Effector memory CD4-positive, alpha-beta T cell (primary cell): ENCODE data around the gene NODAL.
"Not testable (repeated sequence)": the region's sequence is repeated elsewhere in the genome, so short reads cannot be mapped to it uniquely, and the experiment has no call there.

Source experiments
- DNase-seq, 3 donors: peaks; one replicate each; pipeline ENCODE4 v3.0.0-alpha.2; 2020
- H3K27ac ChIP-seq: 2 replicates; pipeline ENCODE4 v1.7.0; 2013; ENCODE audit warnings: mild to moderate bottlenecking, low read length, moderate library complexity; ENCODE audit not compliant: insufficient read depth, poor library complexity, severe bottlenecking
- H3K27me3 ChIP-seq: replicated peaks from 2 replicates; pipeline ENCODE4 v1.7.0; 2013; ENCODE audit warnings: mild to moderate bottlenecking, low read length; ENCODE audit not compliant: insufficient read depth, control insufficient read depth, poor library complexity, severe bottlenecking
- H3K36me3 ChIP-seq: 2 replicates; pipeline ENCODE4 v1.7.0; 2013; ENCODE audit warnings: mild to moderate bottlenecking, low read length, moderate library complexity; ENCODE audit not compliant: control insufficient read depth, insufficient read depth
- H3K4me1 ChIP-seq: 2 replicates; pipeline ENCODE4 v1.7.0; 2013; ENCODE audit warnings: low read length, mild to moderate bottlenecking; ENCODE audit not compliant: control insufficient read depth, insufficient read depth, poor library complexity, severe bottlenecking
- H3K4me3 ChIP-seq: 2 replicates; pipeline ENCODE4 v1.7.0; 2013; ENCODE audit warnings: low read length, low read depth, mild to moderate bottlenecking; ENCODE audit not compliant: insufficient read depth, poor library complexity, severe bottlenecking
- H3K9me3 ChIP-seq: 2 replicates; pipeline ENCODE4 v1.7.0; 2013; ENCODE audit warnings: mild to moderate bottlenecking, low read length, moderate library complexity; ENCODE audit not compliant: control insufficient read depth
- total RNA-seq, 3 donors: gene quantifications; one replicate each; lab custom pipeline; 2026; lab: John Stamatoyannopoulos, UW

Gene NODAL
- total RNA-seq, result 0 to 0.39 (median 0.17) reads per million in 3 donors

DNA sequence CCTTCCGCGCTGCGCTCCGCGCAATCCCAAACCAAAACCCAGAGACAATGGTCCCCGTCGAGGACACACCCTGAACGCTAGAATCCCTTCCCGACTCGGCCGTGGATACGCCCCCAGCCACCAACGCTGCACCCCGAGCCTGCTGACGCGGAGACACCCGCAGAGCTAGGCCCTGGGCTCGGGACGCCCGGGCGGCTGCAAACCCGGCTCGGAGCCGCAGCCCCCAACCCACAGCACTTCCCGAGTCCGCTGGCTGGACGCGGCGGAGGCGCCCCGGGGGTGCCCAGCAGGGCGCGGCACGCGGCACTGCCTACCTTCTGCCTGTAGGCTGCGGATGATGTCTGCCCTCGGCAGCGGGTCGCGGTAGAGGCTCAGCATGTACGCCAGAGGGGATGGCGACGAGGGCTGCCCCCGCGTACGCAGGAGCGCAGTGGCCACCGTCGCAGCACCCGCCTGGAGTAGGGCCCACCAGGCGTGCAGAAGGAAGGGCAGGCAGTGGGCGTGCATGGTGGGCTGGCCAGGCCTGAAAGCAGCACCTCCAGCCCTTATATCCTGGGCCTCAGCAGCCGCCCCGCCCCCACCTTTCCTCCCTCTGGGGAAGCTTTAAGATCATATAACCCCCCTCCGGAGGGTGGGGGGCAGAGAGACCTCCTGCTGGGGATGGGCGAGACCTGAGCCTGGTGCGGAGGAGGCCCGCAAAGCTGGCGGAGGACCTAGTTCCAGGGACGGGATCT lies at the start of gene NODAL:
Gene NODAL, minus strand, starts transcription at position 521 of the 734 bp plus-strand sequence. Its CDS starts 14 bp downstream, at position 507.
- Histone ChIP-seq H3K27me3 (peaks cover 32% of the 10 kb centered on the region), H3K27ac (no peak within 1 kb of the TSS), H3K9me3 (no peaks in the 10 kb centered on the region), H3K4me1 (peaks cover 18% of the 10 kb centered on the region), H3K36me3 (no peaks in the 10 kb centered on the region), H3K4me3 (peak within 1 kb of the TSS; percentile 45)
- DNase-seq, result no peak

DNA sequence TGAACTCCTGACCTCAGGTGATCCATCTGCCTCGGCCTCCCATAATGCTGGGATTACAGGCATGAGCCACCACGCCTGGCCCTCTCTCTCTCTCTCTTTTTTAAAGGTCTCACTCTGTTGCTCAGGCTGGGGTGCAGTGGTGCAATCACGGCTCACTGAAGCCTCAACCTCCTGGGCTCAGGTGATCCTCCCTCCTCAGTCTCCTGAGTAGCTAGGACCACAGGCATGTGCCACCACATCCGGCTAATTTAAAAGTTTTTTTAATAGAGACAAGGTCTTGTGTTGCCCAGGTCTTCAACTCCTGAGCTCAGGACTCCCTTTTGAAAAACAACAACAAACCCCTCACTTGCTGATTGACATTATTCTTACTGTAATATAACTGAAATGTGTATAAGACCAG lies 48.7 kb upstream of the NODAL start:
- Histone ChIP-seq H3K9me3 (no peaks in the 10 kb centered on the region), H3K36me3 (no peaks in the 10 kb centered on the region), H3K4me3 (no peak overlapping the region), H3K27ac (no peak overlapping the region), H3K27me3 (no peaks in the 10 kb centered on the region), H3K4me1 (no peaks in the 10 kb centered on the region)
- no peak for DNase-seq

DNA sequence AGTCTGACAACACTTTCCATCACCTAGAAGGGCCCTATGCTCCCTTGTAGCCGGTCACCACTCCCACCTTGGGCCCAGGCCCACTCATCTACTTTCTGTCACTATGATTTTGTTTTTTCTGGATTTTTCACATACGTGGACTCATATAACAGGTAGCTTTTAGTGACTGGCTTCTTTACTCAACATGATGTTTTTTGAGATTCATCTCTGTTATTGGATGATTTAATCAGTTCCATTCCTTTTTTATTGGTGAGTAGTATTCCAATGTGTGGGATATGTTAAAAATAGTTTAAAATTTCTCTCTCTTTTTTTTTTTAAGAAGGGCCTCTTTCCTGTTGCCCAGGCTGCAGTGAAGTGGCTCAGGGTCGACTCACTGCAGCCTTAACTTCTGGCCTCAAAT lies 46.3 kb upstream of the NODAL start:
- Histone ChIP-seq H3K4me1 (no peaks in the 10 kb centered on the region), H3K27me3 (no peaks in the 10 kb centered on the region), H3K27ac (no peak overlapping the region), H3K9me3 (no peaks in the 10 kb centered on the region), H3K36me3 (no peaks in the 10 kb centered on the region), H3K4me3 (no peak overlapping the region)
- DNase-seq, result no peak

DNA sequence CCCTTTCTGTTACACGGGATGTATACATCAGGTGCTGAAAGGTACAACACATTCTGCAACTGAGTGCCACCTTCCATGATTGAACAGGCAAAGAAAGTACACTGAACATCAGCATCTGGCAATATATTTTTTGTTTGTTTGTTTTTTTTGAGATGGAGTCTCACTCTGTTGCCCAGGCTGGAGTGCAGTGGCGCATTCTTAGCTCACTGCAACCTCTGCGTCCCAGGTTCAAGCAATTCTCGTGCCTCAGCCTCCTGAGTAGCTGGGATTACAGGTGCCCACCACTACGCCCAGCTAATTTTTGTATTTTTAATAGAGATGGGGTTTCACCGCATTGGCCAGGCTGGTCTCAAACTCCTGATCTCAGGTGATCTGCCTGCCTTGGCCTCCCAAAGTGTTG lies 42.4 kb upstream of the NODAL start:
- DNase-seq, H3K4me3 ChIP-seq, H3K27ac ChIP-seq, H3K36me3 ChIP-seq, H3K9me3 ChIP-seq, H3K27me3 ChIP-seq: not testable (repeated sequence)
- H3K4me1 ChIP-seq, result peaks cover 20% of the 10 kb centered on the region

DNA sequence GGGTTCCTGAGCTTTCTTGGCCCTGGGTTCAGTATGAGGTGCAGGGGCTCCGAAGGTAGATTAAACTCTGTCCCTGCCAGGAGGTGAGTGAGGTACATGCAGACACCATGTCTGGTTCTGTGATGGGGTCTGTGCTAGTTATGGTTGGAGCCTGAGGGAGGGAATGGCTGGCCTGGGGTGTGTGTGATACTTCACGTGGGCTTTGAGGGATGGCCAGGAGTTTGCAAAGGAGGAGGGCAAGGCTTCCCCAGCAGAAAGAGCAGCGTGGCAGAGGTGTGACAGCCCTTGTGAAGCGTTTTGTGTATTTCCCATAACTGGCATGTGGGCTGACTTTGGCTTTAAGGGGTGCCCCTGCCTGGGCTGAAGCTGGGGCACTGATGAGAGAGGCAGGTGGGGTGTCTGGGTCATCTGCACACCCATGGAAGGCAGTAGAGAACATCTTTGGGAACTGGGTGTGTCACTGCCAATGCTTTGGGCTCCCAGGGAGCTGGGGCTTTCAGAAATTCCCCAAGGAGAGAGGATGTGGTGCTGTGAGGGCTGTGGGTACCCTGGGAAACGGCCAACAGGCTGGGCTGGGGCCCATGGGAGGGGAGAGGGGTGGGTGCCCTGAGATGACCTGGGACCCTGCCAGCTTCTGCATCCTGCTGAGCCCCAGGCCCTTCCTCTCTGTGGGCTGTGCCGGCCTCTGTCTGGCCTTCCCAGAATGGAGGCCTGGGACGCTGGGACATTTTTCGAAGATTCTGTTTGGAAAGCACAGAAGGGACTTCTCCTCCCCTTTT lies 41.7 kb upstream of the NODAL start:
- no peak for DNase-seq
- peaks cover 23% of the 10 kb centered on the region for H3K4me1 ChIP-seq
- H3K27ac ChIP-seq, result no peak overlapping the region
- H3K27me3 ChIP-seq, result no peaks in the 10 kb centered on the region
- no peaks in the 10 kb centered on the region for H3K9me3 ChIP-seq
- no peak overlapping the region for H3K4me3 ChIP-seq
- H3K36me3 ChIP-seq, result no peaks in the 10 kb centered on the region

DNA sequence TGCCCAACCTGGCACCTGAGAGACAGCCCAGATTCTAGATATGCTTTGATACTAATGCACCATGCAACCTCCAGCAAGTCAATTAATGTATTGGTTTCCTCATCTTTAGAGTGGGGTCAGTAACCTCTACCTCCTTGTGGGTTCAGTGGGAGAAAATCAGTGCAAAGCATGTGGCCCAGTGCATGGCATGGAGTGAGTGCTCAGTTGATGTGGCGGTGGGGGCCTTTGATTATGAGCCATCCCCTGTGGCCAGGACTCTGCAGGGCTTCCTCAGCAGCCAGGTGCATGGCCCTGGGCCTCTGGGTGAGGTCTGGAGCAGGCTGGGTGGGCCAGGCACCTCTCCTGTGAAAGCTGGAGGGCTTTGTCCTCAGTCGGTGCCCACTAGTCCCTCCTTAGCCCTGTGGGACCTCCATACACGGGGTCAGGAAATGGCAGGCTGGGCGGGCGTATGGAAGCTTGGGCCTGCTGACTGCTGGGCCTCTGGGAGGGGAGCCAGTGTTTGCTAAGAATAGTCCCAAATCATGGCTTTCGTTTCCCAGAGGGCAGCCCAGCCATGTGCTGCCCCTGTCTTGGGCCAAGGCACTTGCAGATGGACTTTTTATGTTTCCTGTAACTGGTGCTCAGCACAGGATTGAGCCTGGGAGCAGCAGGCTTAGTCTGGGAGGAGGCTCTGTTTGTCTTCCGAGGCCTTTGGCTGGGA lies 40.5 kb upstream of the NODAL start:
- Histone ChIP-seq H3K27me3 (no peaks in the 10 kb centered on the region), H3K4me3 (no peak overlapping the region), H3K27ac (no peak overlapping the region), H3K9me3 (no peaks in the 10 kb centered on the region), H3K4me1 (peaks cover 35% of the 10 kb centered on the region), H3K36me3 (no peaks in the 10 kb centered on the region)
- DNase-seq, result no peak

DNA sequence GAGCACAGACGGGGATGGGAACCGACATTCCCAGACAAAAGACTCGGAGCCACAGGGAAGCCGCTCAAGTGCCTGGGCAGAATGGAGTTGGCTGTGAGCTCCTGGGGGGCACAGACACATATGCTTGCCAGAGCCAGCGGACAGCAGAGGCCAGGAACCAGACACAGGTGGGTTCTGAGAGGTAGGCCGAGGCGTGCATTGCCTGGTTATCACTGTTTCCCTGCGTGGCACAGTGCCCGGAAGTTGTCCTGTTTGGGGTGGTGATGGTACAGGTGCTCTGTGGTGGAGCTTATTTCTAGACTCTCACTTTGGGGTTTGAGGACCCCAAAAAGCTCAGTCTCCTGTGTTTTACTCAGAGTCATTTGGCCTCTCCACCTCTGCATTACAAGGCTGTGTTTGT lies 39.6 kb upstream of the NODAL start:
- Histone ChIP-seq H3K36me3 (no peaks in the 10 kb centered on the region), H3K27ac (no peak overlapping the region), H3K4me3 (no peak overlapping the region), H3K4me1 (peaks cover 36% of the 10 kb centered on the region), H3K27me3 (no peaks in the 10 kb centered on the region), H3K9me3 (no peaks in the 10 kb centered on the region)
- DNase-seq, result no peak

DNA sequence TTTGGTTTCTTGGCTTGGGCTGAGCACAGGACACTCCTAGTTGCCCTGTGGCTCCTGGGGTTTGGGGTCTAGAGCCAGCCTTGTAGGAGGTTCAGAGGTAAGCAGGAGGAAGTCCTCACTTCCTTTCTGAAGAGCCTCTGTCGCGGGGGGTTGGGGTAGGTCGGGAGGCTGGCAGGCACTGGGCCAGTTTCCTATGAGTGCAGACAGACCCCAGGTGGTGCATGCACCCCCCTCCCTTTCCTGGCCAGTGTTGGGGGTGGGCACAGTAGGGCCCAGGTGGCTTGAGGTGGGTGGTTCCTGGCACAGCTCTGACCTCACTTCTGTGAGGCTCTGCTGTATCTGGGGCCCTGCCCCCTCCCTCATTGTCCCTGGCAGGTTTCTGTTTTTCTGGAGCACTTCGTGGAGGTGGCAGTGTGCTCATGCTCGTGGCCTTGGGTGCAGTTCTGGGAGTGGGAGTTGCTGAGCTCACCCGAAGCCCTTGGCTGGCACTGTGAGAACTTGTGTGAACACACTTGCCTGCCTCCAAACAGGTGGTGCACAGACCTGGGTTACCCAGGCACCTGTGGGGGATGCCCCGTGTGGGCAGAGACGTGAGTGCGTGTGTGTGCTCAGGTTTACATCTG lies 38.9 kb upstream of the NODAL start:
- H3K4me3 ChIP-seq, result peak overlapping the region; percentile 11
- no peaks in the 10 kb centered on the region for H3K27me3 ChIP-seq
- peaks cover 36% of the 10 kb centered on the region for H3K4me1 ChIP-seq
- no peak overlapping the region for H3K27ac ChIP-seq
- no peaks in the 10 kb centered on the region for H3K9me3 ChIP-seq
- DNase-seq, result no peak
- no peaks in the 10 kb centered on the region for H3K36me3 ChIP-seq

DNA sequence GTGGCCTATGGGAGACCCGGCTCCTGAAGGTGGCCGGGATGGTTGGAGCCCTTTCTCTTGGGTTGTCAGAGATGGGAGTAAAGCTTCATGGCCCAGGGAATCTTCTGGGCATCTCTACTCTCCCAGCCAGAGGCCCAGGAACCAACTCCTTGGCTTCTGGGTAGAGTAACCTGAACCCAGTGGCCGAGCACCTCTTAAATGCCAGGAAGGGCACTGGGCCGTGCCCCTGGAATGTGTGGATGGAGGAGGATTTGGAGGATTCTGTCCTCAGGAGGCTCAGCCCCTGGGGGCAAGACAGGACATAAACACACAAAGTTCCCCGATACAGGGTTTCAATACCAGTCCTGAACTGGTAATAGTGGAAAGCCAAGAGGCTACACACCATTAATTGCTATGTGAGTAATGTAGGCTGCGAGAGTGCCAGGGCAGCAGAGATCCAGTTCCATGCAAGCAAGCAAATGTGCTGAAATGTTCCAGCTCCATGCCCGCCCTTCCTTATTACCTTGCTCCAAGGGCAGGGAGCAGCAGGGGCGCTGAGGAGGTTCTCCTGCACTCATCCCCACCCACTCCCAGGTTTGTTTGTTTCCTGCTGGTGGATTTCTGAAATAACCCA lies 38.3 kb upstream of the NODAL start:
- Histone ChIP-seq H3K4me1 (peaks cover 36% of the 10 kb centered on the region), H3K9me3 (no peaks in the 10 kb centered on the region), H3K4me3 (peak overlapping the region; percentile 11), H3K27ac (no peak overlapping the region), H3K36me3 (no peaks in the 10 kb centered on the region), H3K27me3 (no peaks in the 10 kb centered on the region)
- no peak for DNase-seq
